ENCODE data around the gene CCDC92.

The CCDC92 gene

DNA sequence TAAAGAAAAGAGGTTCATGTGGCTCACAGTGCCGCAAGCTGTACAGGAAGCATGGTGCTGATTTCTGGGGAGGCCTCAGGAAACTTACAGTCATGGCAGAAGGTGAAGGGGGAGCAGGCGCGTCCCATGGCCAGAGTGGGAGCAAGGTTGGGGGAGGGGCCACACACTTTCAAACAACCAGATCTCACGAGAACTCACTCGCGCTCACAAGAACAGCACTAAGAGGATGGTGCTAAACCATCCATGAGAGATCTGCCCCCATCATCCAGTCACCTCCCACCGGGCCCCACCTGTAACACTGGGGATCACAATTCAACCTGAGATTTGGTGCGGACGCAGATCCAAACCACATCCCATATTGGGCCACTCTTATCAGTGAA is 80.5 kb downstream of the CCDC92 start:
- no peaks in the 10 kb centered on the region for H3K4me1 ChIP-seq (ENCODE audit: control insufficient read depth, low read length)

DNA sequence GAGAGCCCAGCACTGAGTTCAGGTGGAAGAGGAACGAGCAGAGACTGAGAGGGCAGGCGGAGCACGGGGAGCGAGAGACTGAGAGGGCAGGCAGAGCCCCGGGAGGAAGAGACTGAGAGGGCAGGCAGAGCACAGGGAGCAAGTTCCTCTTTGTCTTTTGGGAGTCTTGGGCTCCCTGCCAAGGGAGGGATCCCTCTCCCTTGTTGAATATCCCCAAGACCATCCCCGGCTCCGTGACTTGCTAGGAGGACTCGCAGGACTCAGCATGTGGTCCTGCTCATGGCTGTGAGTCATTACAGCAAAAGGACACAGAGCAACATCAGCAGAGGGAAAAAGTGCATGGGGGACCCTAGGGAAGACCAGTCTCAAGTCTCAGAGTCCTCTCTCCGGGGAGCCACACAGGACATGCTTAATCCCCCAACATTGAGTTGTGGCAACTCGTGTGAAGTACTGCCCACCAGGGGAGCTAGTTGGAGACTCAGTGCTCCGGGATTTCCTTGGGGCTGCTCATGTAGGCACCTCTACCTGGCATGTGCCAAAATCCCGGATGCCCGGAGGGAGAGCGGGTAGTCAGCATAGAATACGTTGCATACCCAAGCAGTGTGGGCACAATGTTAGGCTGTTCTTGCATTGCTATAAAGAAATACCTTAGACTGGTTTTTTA is 81.0 kb downstream of the CCDC92 start:
- Histone ChIP-seq H3F3A (ENCODE audit: control insufficient read depth, insufficient read depth) (no peaks in the 10 kb centered on the region), H3K4me1 (ENCODE audit: control insufficient read depth, low read length) (no peaks in the 10 kb centered on the region)

More for the DNA sequence above, 80.5 kb downstream of the CCDC92 start:
- no peak overlapping the region for H3K27ac ChIP-seq (ENCODE audit: low read depth, low read length)
- no peaks in the 10 kb centered on the region for H4K20me1 ChIP-seq (ENCODE audit: control insufficient read depth, insufficient read depth, low read depth, low read length)
- H3K36me3 ChIP-seq (ENCODE audit: control insufficient read depth, low read length): no peaks in the 10 kb centered on the region
- H3K4me2 ChIP-seq (ENCODE audit: low read length): no peak overlapping the region
- H3K27me3 ChIP-seq (ENCODE audit: control insufficient read depth, low read length): peaks cover 5% of the 10 kb centered on the region; the same call in 1 of the 2 replicates
- no peak overlapping the region for H3K4me3 ChIP-seq (ENCODE audit: low read length)
- H3F3A ChIP-seq (ENCODE audit: control insufficient read depth, insufficient read depth): no peaks in the 10 kb centered on the region
- TF ChIP-seq, protein P1, sequence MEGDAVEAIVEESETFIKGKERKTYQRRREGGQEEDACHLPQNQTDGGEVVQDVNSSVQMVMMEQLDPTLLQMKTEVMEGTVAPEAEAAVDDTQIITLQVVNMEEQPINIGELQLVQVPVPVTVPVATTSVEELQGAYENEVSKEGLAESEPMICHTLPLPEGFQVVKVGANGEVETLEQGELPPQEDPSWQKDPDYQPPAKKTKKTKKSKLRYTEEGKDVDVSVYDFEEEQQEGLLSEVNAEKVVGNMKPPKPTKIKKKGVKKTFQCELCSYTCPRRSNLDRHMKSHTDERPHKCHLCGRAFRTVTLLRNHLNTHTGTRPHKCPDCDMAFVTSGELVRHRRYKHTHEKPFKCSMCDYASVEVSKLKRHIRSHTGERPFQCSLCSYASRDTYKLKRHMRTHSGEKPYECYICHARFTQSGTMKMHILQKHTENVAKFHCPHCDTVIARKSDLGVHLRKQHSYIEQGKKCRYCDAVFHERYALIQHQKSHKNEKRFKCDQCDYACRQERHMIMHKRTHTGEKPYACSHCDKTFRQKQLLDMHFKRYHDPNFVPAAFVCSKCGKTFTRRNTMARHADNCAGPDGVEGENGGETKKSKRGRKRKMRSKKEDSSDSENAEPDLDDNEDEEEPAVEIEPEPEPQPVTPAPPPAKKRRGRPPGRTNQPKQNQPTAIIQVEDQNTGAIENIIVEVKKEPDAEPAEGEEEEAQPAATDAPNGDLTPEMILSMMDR (IDR thresholded peaks at IDR 0.05; ENCODE audit: low read depth, low read length, poor library complexity, severe bottlenecking): no peak
- no peak for TF ChIP-seq EZH2phosphoT487 (IDR thresholded peaks at IDR 0.05; ENCODE audit: borderline replicate concordance, low read length)
- no peaks in the 10 kb centered on the region for H3K9me3 ChIP-seq (ENCODE audit: control insufficient read depth, insufficient read depth, low read length)
- H3K79me2 ChIP-seq (ENCODE audit: control insufficient read depth, low read length): no peaks in the 10 kb centered on the region
- H3K9me2 ChIP-seq (replicated peaks; ENCODE audit: control insufficient read depth, low read length): no peaks in the 10 kb centered on the region

DNA sequence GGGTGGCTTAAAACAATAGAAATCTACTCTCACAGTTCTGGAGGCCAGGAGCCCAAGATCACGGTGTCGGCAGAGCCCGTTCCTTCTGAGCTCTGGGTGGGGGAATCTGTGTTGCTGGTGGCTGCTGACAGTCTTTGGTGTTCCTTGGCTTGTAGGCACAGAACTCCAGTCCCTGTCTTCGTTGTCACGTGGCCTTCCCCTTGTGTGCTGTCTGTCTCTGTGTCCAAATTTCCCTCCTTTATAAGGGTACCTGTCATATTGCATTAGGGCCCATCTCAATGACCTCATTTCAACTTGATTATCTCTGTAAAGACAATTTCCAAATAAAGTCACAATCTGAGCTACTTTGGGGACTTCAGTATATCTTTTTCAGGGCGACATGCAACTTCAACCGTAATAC is 81.6 kb downstream of the CCDC92 start:
- Histone ChIP-seq H3K27me3 (ENCODE audit: control insufficient read depth, low read length) (peaks cover 5% of the 10 kb centered on the region; the same call in 1 of the 2 replicates), H3K9me2 (replicated peaks; ENCODE audit: control insufficient read depth, low read length) (no peaks in the 10 kb centered on the region), H3K27ac (ENCODE audit: low read depth, low read length) (no peak overlapping the region), H3K4me2 (ENCODE audit: low read length) (no peak overlapping the region), H3K79me2 (ENCODE audit: control insufficient read depth, low read length) (no peaks in the 10 kb centered on the region), H3K4me1 (ENCODE audit: control insufficient read depth, low read length) (no peaks in the 10 kb centered on the region), H3K9me3 (ENCODE audit: control insufficient read depth, insufficient read depth, low read length) (no peaks in the 10 kb centered on the region), H3K36me3 (ENCODE audit: control insufficient read depth, low read length) (no peaks in the 10 kb centered on the region), H3F3A (ENCODE audit: control insufficient read depth, insufficient read depth) (no peaks in the 10 kb centered on the region), H3K4me3 (ENCODE audit: low read length) (no peak overlapping the region), H4K20me1 (ENCODE audit: control insufficient read depth, insufficient read depth, low read depth, low read length) (no peaks in the 10 kb centered on the region)
- TF ChIP-seq, protein P1 (IDR thresholded peaks at IDR 0.05; ENCODE audit: low read depth, low read length, poor library complexity, severe bottlenecking): no peak
- TF ChIP-seq EZH2phosphoT487 (IDR thresholded peaks at IDR 0.05; ENCODE audit: borderline replicate concordance, low read length): no peak

More for the DNA sequence above, 81.0 kb downstream of the CCDC92 start:
- Histone ChIP-seq H3K36me3 (ENCODE audit: control insufficient read depth, low read length) (no peaks in the 10 kb centered on the region), H3K9me2 (replicated peaks; ENCODE audit: control insufficient read depth, low read length) (no peaks in the 10 kb centered on the region), H3K4me2 (ENCODE audit: low read length) (no peak overlapping the region), H3K4me3 (ENCODE audit: low read length) (no peak overlapping the region), H3K27ac (ENCODE audit: low read depth, low read length) (no peak overlapping the region), H3K9me3 (ENCODE audit: control insufficient read depth, insufficient read depth, low read length) (no peaks in the 10 kb centered on the region), H4K20me1 (ENCODE audit: control insufficient read depth, insufficient read depth, low read depth, low read length) (no peaks in the 10 kb centered on the region), H3K79me2 (ENCODE audit: control insufficient read depth, low read length) (no peaks in the 10 kb centered on the region), H3K27me3 (ENCODE audit: control insufficient read depth, low read length) (peaks cover 5% of the 10 kb centered on the region; the same call in 1 of the 2 replicates)
- TF ChIP-seq, protein P1 (IDR thresholded peaks at IDR 0.05; ENCODE audit: low read depth, low read length, poor library complexity, severe bottlenecking): no peak
